Stomach (tissue), 4 donors: Measurements from ENCODE around the gene LINC01488.

Experiments used
- CTCF ChIP-seq, 7 experiments: fragments of 450-650 bp in 4 of 7; fragments of 200-600 bp in 3 of 7; sonication (generic) in 3 of 7; IDR thresholded peaks; one replicate each; pipeline ENCODE4 v1.5.1; 2016 to 2019; ENCODE audit warnings: antibody characterized with exemption in 7 of 7, control low read depth in 2 of 7, mild to moderate bottlenecking in 1 of 7
- EP300 ChIP-seq: sonication (generic); formaldehyde crosslinking; IDR thresholded peaks from one replicate; pipeline ENCODE4 v1.6.1; 2017; ENCODE audit warnings: antibody characterized with exemption

DNA sequence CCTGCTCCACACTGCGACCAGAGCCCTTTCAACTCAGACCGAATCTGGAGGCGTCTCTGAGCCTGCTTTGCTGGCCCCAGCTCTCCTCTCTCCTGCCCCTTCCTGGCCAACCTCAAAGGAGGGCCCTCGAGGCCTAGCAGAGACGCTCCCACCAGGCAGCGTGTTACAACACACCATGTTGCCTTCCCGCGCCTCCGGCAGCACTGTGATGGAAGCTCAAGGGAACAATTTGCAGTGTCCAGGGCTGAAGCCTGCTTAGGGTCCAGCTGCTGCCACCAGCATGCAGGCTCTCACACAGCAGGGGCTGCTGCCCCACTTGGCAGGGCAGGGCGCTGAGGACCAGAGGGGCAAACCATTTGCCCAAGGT lies 18.4 kb downstream of the LINC01488 start:
- no peak for TF ChIP-seq CTCF (IDR thresholded peaks at IDR 0.05)
- no peak for TF ChIP-seq EP300
